Measurements from ENCODE around the gene IL10RB.

IL10RB gene

DNA sequence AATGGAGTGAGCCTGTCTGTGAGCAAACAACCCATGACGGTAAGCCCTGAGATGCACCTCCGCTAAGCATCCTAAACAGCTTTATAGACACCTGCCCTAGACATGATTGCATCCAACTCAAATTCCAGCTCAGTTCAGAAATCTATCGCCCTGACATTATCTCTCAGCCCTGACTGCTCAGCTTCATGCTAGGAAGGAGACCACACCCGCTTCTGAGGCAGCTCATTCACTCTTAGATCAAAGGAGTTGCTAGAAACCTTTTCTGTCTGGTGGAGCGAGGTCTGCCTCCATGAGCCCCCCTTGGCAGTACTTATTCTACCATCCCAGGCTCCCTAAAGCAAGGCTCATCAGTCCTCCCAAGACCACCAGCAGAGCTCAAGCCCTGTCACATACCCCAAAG lies 17.0 kb downstream of the IL10RB start:
- DNase-seq (no peak), ATAC-seq (ENCODE audit: insufficient read depth, low read depth) (no peak)
- Histone ChIP-seq H3K4me2 (ENCODE audit: insufficient read depth, low read length) (no peak overlapping the region), H3K4me1 (ENCODE audit: insufficient read depth, low read length) (no peaks in the 10 kb centered on the region), H3K27me3 (ENCODE audit: insufficient read depth, low read length, poor library complexity) (no peaks in the 10 kb centered on the region), H2AFZ (ENCODE audit: low read depth, low read length) (no peak overlapping the region), H3K27ac (ENCODE audit: low read length) (no peak overlapping the region), H3K9ac (ENCODE audit: low read depth, low read length) (no peak overlapping the region), H3K79me2 (ENCODE audit: insufficient read depth, low read length) (no peaks in the 10 kb centered on the region), H3K4me3 (ENCODE audit: low read depth in 1 of 2, low read length in 2 of 2) (no peak overlapping the region), H3K36me3 (ENCODE audit: insufficient read depth, low read length) (peaks cover 53% of the 10 kb centered on the region), H4K20me1 (ENCODE audit: insufficient read depth, low read length) (no peaks in the 10 kb centered on the region), H3K9me3 (ENCODE audit: insufficient read depth, low read length, severe bottlenecking) (peaks cover 17% of the 10 kb centered on the region)
- TF ChIP-seq EZH2 (IDR thresholded peaks at IDR 0.05; ENCODE audit: borderline replicate concordance, low read depth, low read length, severe bottlenecking): no peak
- no peak for TF ChIP-seq CTCF (IDR thresholded peaks at IDR 0.05; ENCODE audit: borderline replicate concordance, extremely low read depth, low read length, poor library complexity, severe bottlenecking)

GRCh38 chr21:33286076-33286475 lies 19.9 kb downstream of the IL10RB start:
- ATAC-seq (ENCODE audit: insufficient read depth, low read depth) (no peak), DNase-seq (no peak)
- Histone ChIP-seq H3K27ac (ENCODE audit: low read length) (no peak overlapping the region), H3K27me3 (ENCODE audit: insufficient read depth, low read length, poor library complexity) (no peaks in the 10 kb centered on the region), H3K4me3 (ENCODE audit: low read depth in 1 of 2, low read length in 2 of 2) (no peak overlapping the region), H3K79me2 (ENCODE audit: insufficient read depth, low read length) (no peaks in the 10 kb centered on the region), H3K4me2 (ENCODE audit: insufficient read depth, low read length) (no peak overlapping the region), H2AFZ (ENCODE audit: low read depth, low read length) (no peak overlapping the region), H3K36me3 (ENCODE audit: insufficient read depth, low read length) (peaks cover 50% of the 10 kb centered on the region), H4K20me1 (ENCODE audit: insufficient read depth, low read length) (no peaks in the 10 kb centered on the region), H3K9ac (ENCODE audit: low read depth, low read length) (no peak overlapping the region), H3K9me3 (ENCODE audit: insufficient read depth, low read length, severe bottlenecking) (no peaks in the 10 kb centered on the region), H3K4me1 (ENCODE audit: insufficient read depth, low read length) (no peaks in the 10 kb centered on the region)
- no peak for TF ChIP-seq CTCF (IDR thresholded peaks at IDR 0.05; ENCODE audit: borderline replicate concordance, extremely low read depth, low read length, poor library complexity, severe bottlenecking)
- no peak for TF ChIP-seq EZH2 (IDR thresholded peaks at IDR 0.05; ENCODE audit: borderline replicate concordance, low read depth, low read length, severe bottlenecking)

- no peaks in the 10 kb centered on the region; the same call in 1 of the 2 replicates for H4K20me1 ChIP-seq (ENCODE audit: insufficient read depth, low read length)
- no peaks in the 10 kb centered on the region for H3K27me3 ChIP-seq (ENCODE audit: insufficient read depth, low read length, poor library complexity)
- no peak for ATAC-seq (ENCODE audit: insufficient read depth, low read depth)
- H3K79me2 ChIP-seq (ENCODE audit: insufficient read depth, low read length): no peaks in the 10 kb centered on the region
- no peak overlapping the region for H3K9ac ChIP-seq (ENCODE audit: low read depth, low read length)
- no peak for TF ChIP-seq EZH2 (IDR thresholded peaks at IDR 0.05; ENCODE audit: borderline replicate concordance, low read depth, low read length, severe bottlenecking)
- no peak for TF ChIP-seq CTCF (IDR thresholded peaks at IDR 0.05; ENCODE audit: borderline replicate concordance, extremely low read depth, low read length, poor library complexity, severe bottlenecking)
- H2AFZ ChIP-seq (ENCODE audit: low read depth, low read length): no peak overlapping the region
- no peaks in the 10 kb centered on the region for H3K4me1 ChIP-seq (ENCODE audit: insufficient read depth, low read length)
- H3K9me3 ChIP-seq (ENCODE audit: insufficient read depth, low read length, severe bottlenecking): no peaks in the 10 kb centered on the region
- peaks cover 56% of the 10 kb centered on the region for H3K36me3 ChIP-seq (ENCODE audit: insufficient read depth, low read length)
- no peak overlapping the region for H3K4me3 ChIP-seq (ENCODE audit: low read depth in 1 of 2, low read length in 2 of 2)
- no peak for DNase-seq
- H3K27ac ChIP-seq (ENCODE audit: low read length): no peak overlapping the region
- H3K4me2 ChIP-seq (ENCODE audit: insufficient read depth, low read length): no peak overlapping the region
Measured at GRCh38 chr21:33286600-33287456, 20.7 kb downstream of the IL10RB start.

Data from DND-41 (cell line).